H1 (cell line): Measurements from ENCODE around the gene HNRNPK. TPM values are rescaled to one million over a fixed set of nuclear protein-coding genes. Genes with fewer than 3 reads are reported as not detected.

Experiments
- ATF2 ChIP-seq: IDR thresholded peaks from 2 replicates; pipeline ENCODE4 v1.6.1; 2012; ENCODE audit warnings: low read length, inconsistent platforms
- JUN ChIP-seq: IDR thresholded peaks from 2 replicates; pipeline ENCODE4 v1.6.1; 2011; ENCODE audit warnings: low read depth, mild to moderate bottlenecking, improper control_type of control experiment, low read length
- KDM1A ChIP-seq: fragments of 200-600, 300-600 bp; sonication (generic); IDR thresholded peaks from 2 replicates; pipeline ENCODE4 v1.7.1; 2016; ENCODE audit warnings: mild to moderate bottlenecking, low read length, borderline replicate concordance
- POLR2A ChIP-seq, 2 experiments: IDR thresholded peaks; 1 replicate in 1 of 2; 2 replicates in 1 of 2; pipeline ENCODE4 v1.6.1; 2011; ENCODE audit warnings: low read depth in 2 of 2, low read length in 2 of 2, mild to moderate bottlenecking in 2 of 2; ENCODE audit errors: control extremely low read depth in 1 of 2
- POLR2AphosphoS5 ChIP-seq: IDR thresholded peaks from 2 replicates; pipeline ENCODE4 v1.6.1; 2011; ENCODE audit warnings: low read depth, low read length
- SP1 ChIP-seq: IDR thresholded peaks from 2 replicates; pipeline ENCODE4 v1.6.1; 2011; ENCODE audit warnings: low read depth, low read length
- SUZ12 ChIP-seq: fragments of 200-600 bp; sonication (generic); IDR thresholded peaks from 2 replicates; pipeline ENCODE4 v1.6.1; 2012; ENCODE audit warnings: mild to moderate bottlenecking, inconsistent platforms, low read length, moderate library complexity, mixed read lengths
- polyA plus RNA-seq, 7 experiments: library from polyadenylated mRNA; depleted of rRNA in 3 of 7; stranded (reverse) in 5 of 7; unstranded in 2 of 7; fragments of >200 nt in 5 of 7; fragments of 200-250 nt in 2 of 7; gene quantifications; 1 replicate in 5 of 7; 2 replicates in 1 of 7; 4 replicates in 1 of 7; pipeline versions ENCODE4 v1.2.1 to v1.2.3, GENCODE V29; 2011 to 2013; ENCODE audit warnings: missing spikeins in 2 of 7, mixed read lengths in 2 of 7
- total RNA-seq: library from RNA; stranded (reverse); fragmentation: NEBNext Ultra II Directional; extraction: Animal tissue kit (Norgen Biotek cat#: 25700); gene quantifications from 2 replicates; pipeline ENCODE4 v1.2.1, GENCODE V29; 2021
- TF ChIP-seq, protein P1 (sequence below): fragments of 300-600 bp; sonication (generic); IDR thresholded peaks from 2 replicates; pipeline ENCODE4 v1.7.1; 2012; ENCODE audit warnings: low read length, moderate library complexity, mild to moderate bottlenecking, inconsistent platforms; ENCODE audit not compliant: insufficient replicate concordance

HNRNPK gene
- total and polyA plus RNA-seq, 2 of the 8 experiments (the other 6 are each of a cell fraction or from before 2014, with no cell fraction given): 414 to 887 TPM

DNA sequence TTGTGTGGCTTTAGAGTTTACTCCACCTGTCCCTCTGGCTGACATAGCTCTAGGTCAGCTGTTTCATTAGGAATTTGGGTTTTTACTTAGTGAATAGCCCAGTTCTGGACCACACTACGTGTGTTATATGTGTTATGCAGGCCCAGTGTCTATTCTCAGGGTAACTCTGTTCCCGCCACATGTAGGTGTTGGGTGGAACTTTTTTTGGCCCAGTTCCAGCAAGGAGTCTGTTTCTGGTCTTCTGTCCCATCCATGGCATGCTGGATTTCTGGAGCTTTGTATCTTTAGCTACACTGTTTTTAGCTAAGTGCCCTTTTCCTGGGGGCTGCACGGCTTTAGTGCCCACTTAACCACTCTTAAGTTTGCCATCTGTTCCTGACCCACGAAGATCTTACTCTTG, 16.1 kb upstream of the HNRNPK start (continued):
- TF ChIP-seq, protein P1, sequence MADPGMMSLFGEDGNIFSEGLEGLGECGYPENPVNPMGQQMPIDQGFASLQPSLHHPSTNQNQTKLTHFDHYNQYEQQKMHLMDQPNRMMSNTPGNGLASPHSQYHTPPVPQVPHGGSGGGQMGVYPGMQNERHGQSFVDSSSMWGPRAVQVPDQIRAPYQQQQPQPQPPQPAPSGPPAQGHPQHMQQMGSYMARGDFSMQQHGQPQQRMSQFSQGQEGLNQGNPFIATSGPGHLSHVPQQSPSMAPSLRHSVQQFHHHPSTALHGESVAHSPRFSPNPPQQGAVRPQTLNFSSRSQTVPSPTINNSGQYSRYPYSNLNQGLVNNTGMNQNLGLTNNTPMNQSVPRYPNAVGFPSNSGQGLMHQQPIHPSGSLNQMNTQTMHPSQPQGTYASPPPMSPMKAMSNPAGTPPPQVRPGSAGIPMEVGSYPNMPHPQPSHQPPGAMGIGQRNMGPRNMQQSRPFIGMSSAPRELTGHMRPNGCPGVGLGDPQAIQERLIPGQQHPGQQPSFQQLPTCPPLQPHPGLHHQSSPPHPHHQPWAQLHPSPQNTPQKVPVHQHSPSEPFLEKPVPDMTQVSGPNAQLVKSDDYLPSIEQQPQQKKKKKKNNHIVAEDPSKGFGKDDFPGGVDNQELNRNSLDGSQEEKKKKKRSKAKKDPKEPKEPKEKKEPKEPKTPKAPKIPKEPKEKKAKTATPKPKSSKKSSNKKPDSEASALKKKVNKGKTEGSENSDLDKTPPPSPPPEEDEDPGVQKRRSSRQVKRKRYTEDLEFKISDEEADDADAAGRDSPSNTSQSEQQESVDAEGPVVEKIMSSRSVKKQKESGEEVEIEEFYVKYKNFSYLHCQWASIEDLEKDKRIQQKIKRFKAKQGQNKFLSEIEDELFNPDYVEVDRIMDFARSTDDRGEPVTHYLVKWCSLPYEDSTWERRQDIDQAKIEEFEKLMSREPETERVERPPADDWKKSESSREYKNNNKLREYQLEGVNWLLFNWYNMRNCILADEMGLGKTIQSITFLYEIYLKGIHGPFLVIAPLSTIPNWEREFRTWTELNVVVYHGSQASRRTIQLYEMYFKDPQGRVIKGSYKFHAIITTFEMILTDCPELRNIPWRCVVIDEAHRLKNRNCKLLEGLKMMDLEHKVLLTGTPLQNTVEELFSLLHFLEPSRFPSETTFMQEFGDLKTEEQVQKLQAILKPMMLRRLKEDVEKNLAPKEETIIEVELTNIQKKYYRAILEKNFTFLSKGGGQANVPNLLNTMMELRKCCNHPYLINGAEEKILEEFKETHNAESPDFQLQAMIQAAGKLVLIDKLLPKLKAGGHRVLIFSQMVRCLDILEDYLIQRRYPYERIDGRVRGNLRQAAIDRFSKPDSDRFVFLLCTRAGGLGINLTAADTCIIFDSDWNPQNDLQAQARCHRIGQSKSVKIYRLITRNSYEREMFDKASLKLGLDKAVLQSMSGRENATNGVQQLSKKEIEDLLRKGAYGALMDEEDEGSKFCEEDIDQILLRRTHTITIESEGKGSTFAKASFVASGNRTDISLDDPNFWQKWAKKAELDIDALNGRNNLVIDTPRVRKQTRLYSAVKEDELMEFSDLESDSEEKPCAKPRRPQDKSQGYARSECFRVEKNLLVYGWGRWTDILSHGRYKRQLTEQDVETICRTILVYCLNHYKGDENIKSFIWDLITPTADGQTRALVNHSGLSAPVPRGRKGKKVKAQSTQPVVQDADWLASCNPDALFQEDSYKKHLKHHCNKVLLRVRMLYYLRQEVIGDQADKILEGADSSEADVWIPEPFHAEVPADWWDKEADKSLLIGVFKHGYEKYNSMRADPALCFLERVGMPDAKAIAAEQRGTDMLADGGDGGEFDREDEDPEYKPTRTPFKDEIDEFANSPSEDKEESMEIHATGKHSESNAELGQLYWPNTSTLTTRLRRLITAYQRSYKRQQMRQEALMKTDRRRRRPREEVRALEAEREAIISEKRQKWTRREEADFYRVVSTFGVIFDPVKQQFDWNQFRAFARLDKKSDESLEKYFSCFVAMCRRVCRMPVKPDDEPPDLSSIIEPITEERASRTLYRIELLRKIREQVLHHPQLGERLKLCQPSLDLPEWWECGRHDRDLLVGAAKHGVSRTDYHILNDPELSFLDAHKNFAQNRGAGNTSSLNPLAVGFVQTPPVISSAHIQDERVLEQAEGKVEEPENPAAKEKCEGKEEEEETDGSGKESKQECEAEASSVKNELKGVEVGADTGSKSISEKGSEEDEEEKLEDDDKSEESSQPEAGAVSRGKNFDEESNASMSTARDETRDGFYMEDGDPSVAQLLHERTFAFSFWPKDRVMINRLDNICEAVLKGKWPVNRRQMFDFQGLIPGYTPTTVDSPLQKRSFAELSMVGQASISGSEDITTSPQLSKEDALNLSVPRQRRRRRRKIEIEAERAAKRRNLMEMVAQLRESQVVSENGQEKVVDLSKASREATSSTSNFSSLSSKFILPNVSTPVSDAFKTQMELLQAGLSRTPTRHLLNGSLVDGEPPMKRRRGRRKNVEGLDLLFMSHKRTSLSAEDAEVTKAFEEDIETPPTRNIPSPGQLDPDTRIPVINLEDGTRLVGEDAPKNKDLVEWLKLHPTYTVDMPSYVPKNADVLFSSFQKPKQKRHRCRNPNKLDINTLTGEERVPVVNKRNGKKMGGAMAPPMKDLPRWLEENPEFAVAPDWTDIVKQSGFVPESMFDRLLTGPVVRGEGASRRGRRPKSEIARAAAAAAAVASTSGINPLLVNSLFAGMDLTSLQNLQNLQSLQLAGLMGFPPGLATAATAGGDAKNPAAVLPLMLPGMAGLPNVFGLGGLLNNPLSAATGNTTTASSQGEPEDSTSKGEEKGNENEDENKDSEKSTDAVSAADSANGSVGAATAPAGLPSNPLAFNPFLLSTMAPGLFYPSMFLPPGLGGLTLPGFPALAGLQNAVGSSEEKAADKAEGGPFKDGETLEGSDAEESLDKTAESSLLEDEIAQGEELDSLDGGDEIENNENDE: no peak
- no peak for TF ChIP-seq POLR2A (IDR thresholded peaks at IDR 0.05; ENCODE audit: control extremely low read depth in 1 of 2, low read depth in 2 of 2, low read length in 2 of 2)
- no peak for TF ChIP-seq ATF2
- TF ChIP-seq SUZ12: no peak
- TF ChIP-seq JUN: no peak
- no peak for TF ChIP-seq POLR2AphosphoS5
- TF ChIP-seq KDM1A: no peak
- no peak for TF ChIP-seq SP1
